IgD-negative memory B cell (primary cell): ENCODE measurements around the gene UGDH. TPM values are rescaled to one million over a fixed set of nuclear protein-coding genes. Genes with fewer than 3 reads are reported as not detected.
"Not testable (repeated sequence)": the region's sequence is repeated elsewhere in the genome, so short reads cannot be mapped to it uniquely, and the experiment has no call there.

Experiments
- H3K27ac Mint-ChIP-seq, 3 donors: one replicate each; pipeline ENCODE4 v1.8.0; 2020 to 2022; ENCODE audit warnings: mild to moderate bottlenecking in 3 of 3, mixed read lengths in 3 of 3, moderate library complexity in 1 of 3
- H3K27me3 Mint-ChIP-seq: one replicate; pipeline ENCODE4 v1.8.0; 2021; ENCODE audit warnings: mixed read lengths
- H3K36me3 Mint-ChIP-seq: one replicate; pipeline ENCODE4 v1.8.0; 2020; ENCODE audit warnings: mild to moderate bottlenecking, mixed read lengths
- H3K4me1 Mint-ChIP-seq, 3 donors: one replicate each; pipeline ENCODE4 v1.8.0; 2020 to 2022; ENCODE audit warnings: mixed read lengths in 3 of 3, mild to moderate bottlenecking in 1 of 3
- H3K4me3 Mint-ChIP-seq, 4 donors: one replicate each; pipeline ENCODE4 v1.8.0; 2020 to 2022; ENCODE audit warnings: mild to moderate bottlenecking in 4 of 4, mixed read lengths in 4 of 4, moderate library complexity in 3 of 4
- H3K9me3 Mint-ChIP-seq, 3 donors: one replicate each; pipeline ENCODE4 v1.8.0; 2020 to 2021; ENCODE audit warnings: mixed read lengths in 3 of 3, mild to moderate bottlenecking in 1 of 3
- polyA plus RNA-seq: library from polyadenylated mRNA; unstranded; fragments of 300-500 nt; fragmentation: Illumina TruSeq; gene quantifications from one replicate; pipeline ENCODE4 v1.2.3, GENCODE V29; 2021

Gene UGDH
- polyA plus RNA-seq, 1 donor from 2014 or later, result 20.0 TPM

DNA sequence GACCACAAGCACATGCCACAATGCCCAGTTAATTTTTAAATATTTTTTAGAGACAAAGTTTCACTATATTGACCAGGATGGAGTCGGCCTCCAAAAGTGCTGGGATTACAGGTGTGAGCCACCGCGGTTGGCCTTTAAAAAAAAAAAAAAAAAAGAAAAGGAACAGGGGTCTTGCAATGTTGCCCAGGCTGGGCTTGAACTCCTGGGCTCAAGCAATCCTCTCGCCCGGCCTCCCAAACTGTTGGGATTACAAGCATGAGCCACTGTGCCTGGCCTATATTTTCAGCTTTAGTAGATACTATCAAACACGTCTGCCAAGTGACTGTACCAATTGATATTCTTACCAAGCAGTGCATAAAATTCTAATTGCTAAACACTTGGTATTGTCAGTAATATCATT is 8.8 kb downstream of the UGDH start:
- H3K9me3 Mint-ChIP-seq, result no peaks in the 10 kb centered on the region
- H3K4me3 Mint-ChIP-seq, result no peak overlapping the region
- H3K4me1 Mint-ChIP-seq, result no peaks in the 10 kb centered on the region
- H3K27me3 Mint-ChIP-seq, result no peaks in the 10 kb centered on the region
- H3K36me3 Mint-ChIP-seq, result peaks cover 1% of the 10 kb centered on the region
- H3K27ac Mint-ChIP-seq, result no peak overlapping the region

DNA sequence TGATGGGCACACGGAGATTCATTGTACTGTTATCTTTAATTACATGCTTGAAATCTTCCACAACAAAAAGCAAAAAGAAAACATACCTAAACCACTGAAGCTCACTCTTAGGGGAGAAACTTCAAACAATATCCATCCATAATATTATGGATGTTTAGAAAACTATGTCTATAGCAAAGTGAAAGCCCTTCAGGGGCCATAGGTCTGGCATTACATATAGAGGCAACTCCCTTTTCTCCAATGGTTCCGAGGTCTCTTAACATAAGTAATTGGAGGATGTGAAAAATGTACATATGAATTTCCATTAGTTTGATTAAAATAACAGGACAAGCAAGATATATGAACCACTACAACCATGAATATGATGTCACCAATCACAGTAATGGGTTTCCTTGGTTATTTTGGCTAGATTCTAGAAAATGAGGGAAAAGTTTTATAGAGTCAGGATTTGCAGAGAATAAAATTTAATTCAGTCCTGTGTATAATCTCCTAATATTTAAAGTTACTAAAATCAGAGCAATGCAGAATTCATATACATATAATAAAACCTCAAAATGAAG is 10.8 kb downstream of the UGDH start:
- H3K9me3 Mint-ChIP-seq, result no peaks in the 10 kb centered on the region
- H3K4me1 Mint-ChIP-seq, result no peaks in the 10 kb centered on the region
- peaks cover 1% of the 10 kb centered on the region for H3K36me3 Mint-ChIP-seq
- no peaks in the 10 kb centered on the region for H3K27me3 Mint-ChIP-seq
- no peak overlapping the region for H3K27ac Mint-ChIP-seq
- no peak overlapping the region for H3K4me3 Mint-ChIP-seq

DNA sequence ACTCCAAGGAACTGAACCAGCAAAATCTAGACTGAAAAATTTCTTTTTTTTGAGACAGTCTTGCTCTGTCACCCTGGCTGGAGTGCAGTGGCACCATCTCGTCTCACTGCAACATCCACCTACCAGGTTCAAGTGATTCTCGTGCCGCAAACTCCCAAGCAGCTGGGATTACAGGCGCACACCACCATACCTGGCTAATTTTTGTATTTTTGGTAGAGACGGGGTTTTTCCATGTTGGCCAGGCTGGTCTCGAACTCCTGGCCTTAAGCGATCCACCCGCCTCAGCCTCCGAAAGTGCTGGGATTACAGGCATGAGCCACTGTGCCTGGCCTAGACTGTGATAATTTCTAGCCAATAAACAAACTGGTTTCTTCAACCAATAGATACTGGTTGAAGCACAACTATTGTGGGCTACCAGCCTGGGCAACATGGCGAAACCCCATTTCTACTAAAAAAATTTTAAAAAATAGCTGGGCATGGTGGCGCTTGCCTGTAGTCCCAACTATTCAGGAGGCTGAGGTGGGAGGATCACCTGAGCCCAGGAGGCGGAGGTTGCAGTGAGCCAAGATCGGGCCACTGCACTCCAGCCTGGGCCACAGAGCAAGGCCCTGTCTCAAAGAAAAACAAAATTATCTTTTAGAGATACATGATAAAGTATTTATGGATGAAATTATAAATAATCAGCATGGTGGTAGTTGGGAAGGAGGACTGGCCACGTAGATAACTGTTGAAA is 11.4 kb downstream of the UGDH start:
- H3K36me3 Mint-ChIP-seq, H3K4me1 Mint-ChIP-seq, H3K4me3 Mint-ChIP-seq, H3K27ac Mint-ChIP-seq, H3K27me3 Mint-ChIP-seq, H3K9me3 Mint-ChIP-seq: not testable (repeated sequence)

DNA sequence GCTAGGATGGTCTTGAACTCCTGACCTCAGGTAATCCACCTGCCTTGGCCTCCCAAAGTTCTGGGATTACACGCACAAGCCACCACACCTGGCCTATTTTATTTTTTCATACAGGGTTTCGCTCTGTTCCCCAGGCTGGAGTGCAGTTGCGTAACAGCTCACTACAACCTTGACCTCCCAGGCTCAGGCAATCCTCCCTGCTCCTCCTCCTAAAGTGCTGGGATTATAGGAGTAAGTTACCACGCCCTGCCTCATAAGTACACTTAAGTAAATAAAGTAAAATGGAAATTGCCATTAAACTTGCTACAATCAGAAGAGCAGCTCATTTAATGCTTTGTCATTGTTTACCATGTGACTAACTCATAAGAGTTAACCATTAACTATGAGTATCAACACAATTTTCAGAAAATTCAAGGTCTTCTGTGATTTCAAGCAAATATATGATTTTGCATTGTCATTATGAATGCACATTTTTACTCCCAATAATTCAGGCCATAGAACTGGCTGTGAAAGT is 12.3 kb downstream of the UGDH start:
- H3K4me1 Mint-ChIP-seq, result no peaks in the 10 kb centered on the region
- no peak overlapping the region for H3K4me3 Mint-ChIP-seq
- H3K27ac Mint-ChIP-seq, result no peak overlapping the region
- H3K27me3 Mint-ChIP-seq, result no peaks in the 10 kb centered on the region
- no peaks in the 10 kb centered on the region for H3K9me3 Mint-ChIP-seq
- H3K36me3 Mint-ChIP-seq, result peaks cover 1% of the 10 kb centered on the region

DNA sequence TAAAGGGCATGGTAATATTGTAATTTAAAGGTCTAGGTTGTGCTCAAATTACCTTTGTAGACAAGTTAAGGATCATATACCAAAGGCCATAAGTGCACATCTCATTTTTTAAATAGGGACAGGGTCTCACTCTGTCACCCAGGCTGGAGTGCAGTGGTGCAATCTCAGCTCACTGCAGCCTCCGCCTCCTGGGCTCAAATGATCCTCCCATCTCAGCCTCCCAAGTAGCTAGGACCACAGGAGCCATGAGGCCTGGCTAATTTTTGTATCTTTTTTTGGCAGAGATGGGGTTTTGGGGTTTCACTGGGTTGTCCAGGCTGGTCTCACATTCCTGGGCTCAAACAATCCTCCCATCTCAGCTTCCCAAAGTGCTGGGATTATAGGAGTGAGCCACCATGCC is 13.0 kb downstream of the UGDH start:
- H3K27me3 Mint-ChIP-seq, H3K4me1 Mint-ChIP-seq, H3K4me3 Mint-ChIP-seq, H3K36me3 Mint-ChIP-seq, H3K27ac Mint-ChIP-seq, H3K9me3 Mint-ChIP-seq: not testable (repeated sequence)

DNA sequence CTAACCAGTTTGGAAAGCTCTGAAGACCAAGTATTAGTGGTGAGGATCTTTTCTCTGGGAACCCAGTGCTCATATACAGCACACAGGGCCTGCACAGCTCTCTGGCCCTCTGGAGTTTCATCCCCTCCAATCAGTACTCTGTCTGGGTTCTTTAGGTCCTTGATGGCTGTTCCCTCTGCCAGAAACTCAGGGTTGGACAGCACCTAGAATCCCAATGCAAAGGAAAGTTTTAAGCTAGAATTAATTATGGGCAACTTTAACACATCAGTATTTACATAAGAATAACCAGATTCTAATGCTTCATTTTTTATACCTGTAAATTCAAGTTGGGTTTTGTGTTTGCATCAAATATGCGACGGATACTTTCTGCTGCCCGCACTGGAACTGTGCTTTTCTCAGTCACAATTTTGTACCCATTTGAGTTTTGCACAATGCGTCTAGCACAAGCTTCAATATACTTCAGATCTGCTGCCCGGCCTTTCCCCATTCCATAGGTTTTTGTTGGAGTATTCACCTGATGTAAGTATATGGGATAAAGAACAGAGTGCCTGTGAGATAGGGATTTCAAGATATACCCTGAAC is 16.8 kb downstream of the UGDH start:
- Mint-ChIP-seq H3K4me3 (peak overlapping the region in 1 of 4 donors; percentile 12), H3K27ac (no peak overlapping the region), H3K27me3 (no peaks in the 10 kb centered on the region), H3K4me1 (no peaks in the 10 kb centered on the region), H3K9me3 (no peaks in the 10 kb centered on the region), H3K36me3 (peaks cover 7% of the 10 kb centered on the region)

DNA sequence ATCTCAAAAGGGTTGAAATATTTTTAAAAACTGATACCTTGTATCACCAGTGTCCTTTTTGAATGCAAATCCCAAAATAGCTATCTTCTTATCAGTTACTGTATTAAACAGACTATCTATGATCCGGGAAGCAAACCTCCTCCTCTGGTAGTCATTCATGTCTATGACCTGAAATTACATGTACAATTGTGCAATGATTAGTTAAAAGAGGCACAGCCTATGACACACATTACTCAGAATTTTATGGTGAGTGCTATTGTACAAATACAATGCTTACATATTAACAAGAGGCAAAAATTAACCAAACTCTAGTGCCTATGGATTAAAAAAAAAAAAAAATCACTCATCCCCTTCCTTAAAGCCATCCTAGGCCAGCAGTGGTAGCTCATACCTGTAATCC is 21.7 kb downstream of the UGDH start:
- H3K36me3 Mint-ChIP-seq, result peaks cover 16% of the 10 kb centered on the region
- H3K4me3 Mint-ChIP-seq, result no peak overlapping the region
- H3K27ac Mint-ChIP-seq, result no peak overlapping the region
- no peaks in the 10 kb centered on the region for H3K9me3 Mint-ChIP-seq
- no peaks in the 10 kb centered on the region for H3K4me1 Mint-ChIP-seq
- H3K27me3 Mint-ChIP-seq, result no peaks in the 10 kb centered on the region

DNA sequence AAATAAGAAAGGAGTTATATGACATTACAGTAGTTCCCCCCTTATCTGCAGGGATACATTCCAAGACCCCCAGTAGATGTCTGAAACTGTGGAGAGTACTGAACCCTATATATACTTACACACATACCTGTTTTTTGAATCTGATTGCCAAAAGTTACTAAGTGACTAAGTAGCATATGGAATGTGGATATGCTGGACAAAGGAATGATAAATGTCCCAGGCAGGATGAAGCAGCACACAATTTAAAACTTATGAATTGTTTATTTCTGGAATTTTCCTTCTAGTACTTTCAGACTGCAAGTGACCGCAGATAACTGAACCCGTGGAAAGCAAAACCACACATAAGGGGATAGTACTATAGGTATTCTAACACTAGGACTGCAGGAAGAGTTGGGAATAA is 22.7 kb downstream of the UGDH start:
- Mint-ChIP-seq H3K9me3 (no peaks in the 10 kb centered on the region), H3K4me1 (no peaks in the 10 kb centered on the region), H3K4me3 (no peak overlapping the region), H3K27me3 (no peaks in the 10 kb centered on the region), H3K36me3 (peaks cover 16% of the 10 kb centered on the region), H3K27ac (no peak overlapping the region)

DNA sequence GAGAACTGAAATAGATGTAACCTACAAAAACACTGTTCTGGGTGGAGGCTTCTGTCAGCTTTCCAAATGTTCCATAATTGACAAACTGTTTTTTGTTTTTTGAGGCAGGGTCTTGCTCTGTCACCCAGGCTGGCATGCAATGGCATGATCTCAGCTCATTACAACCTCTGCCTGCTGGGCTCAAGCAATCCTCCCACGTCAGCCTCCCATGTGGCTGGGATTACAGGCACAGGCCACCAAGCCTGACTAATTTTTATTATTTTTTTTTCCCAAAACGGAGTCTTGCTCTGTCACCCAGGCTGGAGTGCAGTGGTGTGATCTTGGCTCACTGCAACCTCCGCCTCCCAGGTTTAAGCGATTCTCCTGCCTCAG is 24.6 kb downstream of the UGDH start:
- not testable (repeated sequence) for H3K4me1 Mint-ChIP-seq, H3K4me3 Mint-ChIP-seq, H3K9me3 Mint-ChIP-seq, H3K27me3 Mint-ChIP-seq
- Mint-ChIP-seq H3K36me3 (peaks cover 15% of the 10 kb centered on the region), H3K27ac (peak overlapping the region in 1 of 3 donors; percentile 32)

DNA sequence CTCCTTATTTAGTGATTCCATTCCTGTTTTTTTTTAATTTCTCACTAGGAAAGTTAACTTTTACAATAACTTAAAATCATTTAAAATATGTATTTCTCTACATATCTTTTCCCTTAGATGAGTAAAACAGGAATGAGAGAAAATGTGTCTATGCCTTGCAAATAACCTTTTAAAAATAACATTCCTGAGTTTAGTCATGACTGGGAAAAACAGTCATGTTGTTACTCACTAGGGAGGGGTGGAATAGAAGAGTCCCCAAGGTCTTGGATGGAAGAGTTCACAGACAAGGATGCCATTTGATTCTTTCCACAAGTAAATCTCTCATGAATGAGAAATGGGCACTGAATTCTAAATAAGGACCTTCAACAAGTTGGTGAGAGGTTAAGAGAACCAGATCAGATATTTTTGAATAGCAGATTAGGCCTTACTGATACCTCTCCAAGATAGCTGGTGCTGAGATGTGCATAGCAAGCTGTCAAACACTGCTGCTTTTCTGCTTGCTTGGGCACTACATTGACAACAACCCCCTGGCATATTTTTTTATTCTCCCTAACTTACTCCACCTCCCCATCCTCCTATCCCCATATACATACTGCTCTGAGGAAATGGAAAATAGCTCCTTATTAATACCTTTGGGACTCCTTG is 25.1 kb downstream of the UGDH start:
- Mint-ChIP-seq H3K27me3 (no peaks in the 10 kb centered on the region), H3K4me3 (no peak overlapping the region), H3K36me3 (peaks cover 15% of the 10 kb centered on the region), H3K9me3 (no peaks in the 10 kb centered on the region), H3K27ac (peak overlapping the region in 1 of 3 donors; percentile 32), H3K4me1 (no peaks in the 10 kb centered on the region)

DNA sequence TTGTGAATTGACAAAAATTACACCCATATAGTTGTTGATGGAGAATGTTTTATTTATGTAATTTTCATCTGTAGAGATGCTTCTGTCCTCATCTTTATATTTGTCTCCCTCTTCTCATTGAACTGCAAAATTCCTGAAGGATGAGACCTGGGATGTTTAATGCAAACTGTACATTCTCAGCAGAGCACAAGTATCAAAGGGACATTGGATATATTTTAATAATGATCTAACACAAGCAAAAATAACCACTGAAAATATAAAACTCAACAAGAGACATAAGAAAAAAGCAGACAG is 28.6 kb downstream of the UGDH start:
- Mint-ChIP-seq H3K4me3 (no peak overlapping the region), H3K4me1 (no peaks in the 10 kb centered on the region), H3K36me3 (peaks cover 10% of the 10 kb centered on the region), H3K27me3 (no peaks in the 10 kb centered on the region), H3K27ac (no peak overlapping the region), H3K9me3 (no peaks in the 10 kb centered on the region)

DNA sequence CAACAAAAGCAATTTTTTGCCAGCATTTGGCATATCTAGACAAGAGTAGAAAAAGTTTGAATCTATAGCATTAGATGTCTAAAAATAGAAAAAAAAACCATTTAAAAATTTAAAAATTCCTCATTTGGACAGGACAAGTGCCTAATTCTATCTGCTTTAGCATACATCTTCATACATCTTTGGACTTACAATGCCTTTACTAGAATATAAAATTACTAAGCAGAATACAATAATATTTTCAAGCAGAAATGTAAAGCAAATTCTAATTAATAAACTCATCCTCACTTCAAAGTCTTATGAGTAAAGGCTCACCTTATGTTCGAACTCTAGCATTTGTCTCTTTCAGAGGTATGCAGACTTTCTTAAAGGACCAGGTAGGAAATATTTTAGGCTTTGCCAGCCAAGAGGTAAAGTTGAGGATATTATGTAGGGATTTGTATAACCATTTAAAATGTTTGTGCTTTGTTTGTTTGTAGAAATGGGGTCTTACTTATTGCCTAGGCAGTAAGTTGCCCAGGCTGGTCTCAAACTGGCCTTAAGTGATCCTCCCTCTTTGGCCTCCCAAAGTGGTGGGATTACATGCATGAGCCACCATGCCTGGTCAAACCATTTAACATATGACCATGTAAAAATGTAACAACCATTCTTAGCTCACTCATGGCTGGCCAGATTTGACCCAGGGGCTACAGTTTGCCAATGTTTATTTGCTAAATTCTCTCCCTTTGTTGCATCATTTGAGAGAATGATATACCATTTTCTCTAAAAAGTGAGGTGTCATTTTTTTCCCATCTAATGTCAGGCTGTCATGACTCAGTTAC is 29.1 kb downstream of the UGDH start:
- no peaks in the 10 kb centered on the region for H3K27me3 Mint-ChIP-seq
- H3K4me3 Mint-ChIP-seq, result no peak overlapping the region
- no peaks in the 10 kb centered on the region for H3K9me3 Mint-ChIP-seq
- H3K27ac Mint-ChIP-seq, result no peak overlapping the region
- H3K4me1 Mint-ChIP-seq, result no peaks in the 10 kb centered on the region
- H3K36me3 Mint-ChIP-seq, result peaks cover 10% of the 10 kb centered on the region

DNA sequence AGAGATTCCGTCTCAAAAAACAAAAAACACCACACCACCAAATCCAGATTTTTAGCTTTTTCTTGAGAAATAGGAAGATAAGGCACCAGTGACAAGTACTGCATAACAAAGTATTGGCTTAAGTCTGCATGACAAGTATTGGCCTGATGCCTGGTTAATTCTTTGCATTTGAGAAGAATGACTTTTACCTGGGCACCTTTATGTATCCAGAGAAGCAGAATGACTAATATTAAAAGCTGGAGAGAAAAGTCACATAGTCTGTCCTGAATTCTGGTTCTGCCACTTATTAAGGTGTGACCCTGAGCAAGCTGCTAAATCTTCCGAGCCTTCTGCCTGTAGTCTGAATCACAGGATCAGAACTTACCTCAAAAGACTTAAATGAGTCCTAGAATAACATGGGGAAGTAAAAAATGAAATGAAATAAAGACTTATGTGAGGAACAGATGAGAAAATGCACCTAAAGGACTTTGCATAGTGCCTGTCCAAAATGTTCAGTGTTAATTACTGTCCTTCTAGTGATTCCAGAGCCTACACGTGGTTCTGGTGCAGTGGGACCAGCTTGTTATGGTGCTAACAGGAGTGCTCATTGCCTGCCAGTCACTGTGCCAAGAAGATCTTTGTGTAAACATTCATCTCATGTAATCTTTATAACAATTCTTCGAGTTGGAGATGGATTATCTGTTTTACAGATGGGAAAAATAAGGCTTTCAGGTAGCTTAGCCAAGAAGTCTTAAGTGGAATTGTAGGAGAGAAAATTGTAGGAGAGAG is 31.6 kb downstream of the UGDH start:
- Mint-ChIP-seq H3K9me3 (no peaks in the 10 kb centered on the region), H3K27me3 (no peaks in the 10 kb centered on the region), H3K4me3 (no peak overlapping the region), H3K4me1 (peaks cover 0 to 3% (median under 1%) of the 10 kb centered on the region in 3 donors), H3K27ac (no peak overlapping the region), H3K36me3 (peaks cover 5% of the 10 kb centered on the region)

DNA sequence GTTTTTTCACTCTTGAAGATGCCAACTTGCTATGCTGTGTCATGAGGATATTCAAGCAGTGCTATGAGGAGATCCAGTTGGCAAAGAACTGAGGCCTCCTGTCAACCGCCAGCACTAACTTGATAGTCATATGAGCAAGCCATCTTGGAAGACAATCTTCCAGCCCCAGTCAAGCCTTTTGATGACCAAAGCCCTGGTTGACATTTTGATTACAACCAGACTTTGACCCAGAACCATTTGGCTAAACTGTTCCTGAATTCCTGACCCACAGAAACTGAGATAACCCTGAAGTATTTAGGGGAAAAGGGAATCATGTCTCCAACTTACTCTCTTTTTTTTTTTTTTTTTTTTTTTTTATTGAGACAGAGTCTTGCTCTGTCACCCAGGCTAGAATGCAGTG is 32.9 kb downstream of the UGDH start:
- H3K36me3 Mint-ChIP-seq, result peaks cover 3% of the 10 kb centered on the region
- no peak overlapping the region for H3K4me3 Mint-ChIP-seq
- no peaks in the 10 kb centered on the region for H3K9me3 Mint-ChIP-seq
- H3K4me1 Mint-ChIP-seq, result peaks cover 0 to 5% (median 3%) of the 10 kb centered on the region in 3 donors
- H3K27me3 Mint-ChIP-seq, result no peaks in the 10 kb centered on the region
- H3K27ac Mint-ChIP-seq, result no peak overlapping the region
